DMS79 treated with DMSO at 0.1 percent for 48 hours (cell line): ENCODE measurements around the gene MRPS6.

Source experiments
- DNase-seq: peaks from one replicate; lab custom pipeline; 2025; lab: John Stamatoyannopoulos, UW

Gene MRPS6

DNA sequence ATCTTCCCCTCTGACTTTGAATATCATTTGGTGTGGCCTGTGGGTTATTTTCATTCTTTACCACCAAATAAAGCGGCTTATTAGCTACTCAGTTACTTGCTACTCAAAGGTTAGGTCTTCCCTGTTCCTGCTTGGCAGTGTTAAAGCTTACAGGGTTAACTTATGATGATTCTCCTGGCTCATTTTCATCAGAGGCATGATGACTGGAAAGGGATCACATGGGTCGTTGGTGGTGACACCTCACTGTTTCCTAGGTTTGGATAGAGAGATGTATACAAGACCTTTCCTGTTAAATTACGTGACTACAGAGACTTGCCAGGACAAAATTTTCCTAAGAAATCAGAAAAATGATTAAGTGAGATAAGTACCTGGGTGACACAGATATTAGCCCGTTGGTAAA is 27.4 kb downstream of the MRPS6 start:
- DNase-seq: no peak

DNA sequence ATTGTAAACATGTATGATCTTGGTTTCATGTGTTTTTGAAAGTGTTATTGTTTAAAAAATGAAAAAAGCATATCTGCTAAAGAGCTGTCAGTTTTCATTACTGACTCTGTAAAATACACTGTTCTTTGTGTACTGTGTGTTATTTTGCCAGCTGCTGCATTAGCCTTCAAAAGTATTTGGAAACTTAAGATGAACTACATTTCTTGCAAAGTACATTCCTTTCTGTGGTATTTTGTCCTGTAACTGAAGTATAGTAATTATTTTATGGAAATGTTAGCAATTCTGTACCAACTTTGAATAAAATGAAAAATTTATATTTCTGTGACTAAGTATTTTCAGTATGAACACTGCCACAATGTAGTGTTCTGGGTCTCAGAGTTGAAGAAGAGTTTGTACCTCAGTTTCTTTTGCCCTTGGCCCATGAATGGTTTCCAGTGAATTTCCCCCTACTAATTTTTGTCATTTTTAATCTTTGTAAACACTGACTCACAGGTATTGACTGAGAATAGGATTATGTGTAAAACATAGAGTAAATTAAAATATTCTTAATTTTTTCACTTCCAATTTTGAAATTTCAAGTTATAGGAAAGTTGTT is 32.7 kb downstream of the MRPS6 start:
- DNase-seq: no peak

GRCh38 chr21:34107606-34108005 is 34.2 kb downstream of the MRPS6 start:
- no peak for DNase-seq

GRCh38 chr21:34109075-34109474 is 35.7 kb downstream of the MRPS6 start:
- no peak for DNase-seq

GRCh38 chr21:34110594-34111202 is 37.3 kb downstream of the MRPS6 start:
- no peak for DNase-seq

- DNase-seq: no peak
Observed at GRCh38 chr21:34112316-34113033, 39.1 kb downstream of the MRPS6 start.

- no peak for DNase-seq
Observed at GRCh38 chr21:34113842-34114241, 40.5 kb downstream of the MRPS6 start.

- no peak for DNase-seq
Observed at GRCh38 chr21:34115160-34115559, 41.8 kb downstream of the MRPS6 start.

DNA sequence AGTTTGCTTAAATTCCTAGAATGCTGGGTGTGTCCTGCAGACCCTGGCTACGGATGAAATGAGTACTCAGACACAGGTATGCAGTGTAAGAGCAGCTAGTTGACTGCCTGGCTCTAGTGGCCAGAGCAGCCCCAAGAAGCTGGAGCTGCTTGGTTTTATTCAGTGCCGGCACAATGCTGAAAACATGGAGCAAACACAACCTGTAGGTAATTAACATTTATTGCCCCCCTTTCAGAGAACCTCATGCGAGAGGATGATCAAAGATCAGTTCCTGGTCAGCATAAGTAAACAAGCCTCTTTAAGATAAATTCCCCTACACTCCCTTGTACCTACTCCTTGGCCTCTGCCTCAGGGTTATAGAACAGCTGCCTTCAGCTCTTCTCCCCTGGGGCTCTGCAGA is 43.2 kb downstream of the MRPS6 start:
- no peak for DNase-seq

- no peak for DNase-seq
Observed at GRCh38 chr21:34120867-34121266, 47.5 kb downstream of the MRPS6 start.

GRCh38 chr21:34122047-34122446 is 48.7 kb downstream of the MRPS6 start:
- no peak for DNase-seq

GRCh38 chr21:34123609-34124008 is 50.2 kb downstream of the MRPS6 start:
- no peak for DNase-seq

- peak; percentile 67 for DNase-seq
Observed at GRCh38 chr21:34126269-34126668, 52.9 kb downstream of the MRPS6 start.

- no peak for DNase-seq
Observed at GRCh38 chr21:34126691-34127090, 53.3 kb downstream of the MRPS6 start.

- DNase-seq: no peak
Observed at GRCh38 chr21:34128124-34128523, 54.7 kb downstream of the MRPS6 start.

GRCh38 chr21:34128674-34129038 is 55.3 kb downstream of the MRPS6 start:
- no peak for DNase-seq

DNA sequence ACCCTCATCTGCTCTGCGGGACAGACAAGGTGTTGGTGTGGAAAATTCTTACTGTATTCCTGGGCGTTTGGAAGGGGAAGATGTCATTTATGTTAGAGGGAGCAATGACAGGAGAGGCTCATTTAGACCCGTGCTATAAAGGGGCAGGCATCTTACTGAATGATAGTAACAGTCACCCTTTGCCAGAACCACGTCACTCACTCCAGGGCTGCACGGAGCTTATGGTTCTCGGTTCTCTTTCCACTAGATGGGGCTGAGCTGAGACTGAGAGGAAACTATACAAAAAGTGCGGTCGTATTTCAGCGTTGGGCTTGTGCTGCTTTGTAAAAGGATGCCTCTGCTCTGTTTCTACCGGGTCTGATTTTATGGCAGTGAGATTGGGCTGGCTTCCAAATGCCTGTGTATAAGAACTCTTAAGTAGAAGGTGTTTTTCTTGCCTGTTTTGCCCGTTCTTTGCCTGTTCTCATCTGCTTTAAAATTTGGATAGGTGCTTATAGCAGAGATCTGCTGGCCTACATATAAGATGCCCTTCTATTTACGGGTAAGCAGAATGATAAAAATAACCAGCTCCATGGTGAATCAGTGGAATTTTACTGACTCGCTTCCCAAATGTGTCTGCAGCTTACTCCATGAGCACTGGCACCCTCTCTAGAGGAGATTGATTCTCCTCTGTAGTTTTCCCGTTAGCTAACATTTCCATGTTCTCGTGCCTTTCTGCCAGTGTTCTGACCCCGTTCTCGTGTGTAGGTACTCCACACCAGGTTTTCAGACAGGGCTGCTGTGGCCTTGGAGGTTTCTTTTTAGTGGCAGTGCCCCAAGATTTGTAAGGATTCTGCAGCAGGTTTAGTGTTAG is 55.9 kb downstream of the MRPS6 start:
- DNase-seq: peak; percentile 96

GRCh38 chr21:34129901-34130715 is 56.7 kb downstream of the MRPS6 start:
- peak; percentile 69 for DNase-seq

DNA sequence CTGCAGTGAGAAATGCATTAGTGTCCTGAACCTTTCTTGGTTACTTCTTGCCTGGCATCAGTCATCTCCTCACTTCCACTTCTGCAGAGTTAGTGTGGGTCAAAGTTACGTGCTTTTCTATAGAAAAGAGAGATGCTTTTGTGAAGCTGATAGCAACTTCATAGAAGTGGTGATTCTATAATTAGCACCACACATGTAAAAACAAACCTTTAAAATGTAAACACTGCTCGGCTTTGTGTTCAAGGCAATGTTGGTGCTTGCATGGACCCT is 57.3 kb downstream of the MRPS6 start:
- no peak for DNase-seq

DNA sequence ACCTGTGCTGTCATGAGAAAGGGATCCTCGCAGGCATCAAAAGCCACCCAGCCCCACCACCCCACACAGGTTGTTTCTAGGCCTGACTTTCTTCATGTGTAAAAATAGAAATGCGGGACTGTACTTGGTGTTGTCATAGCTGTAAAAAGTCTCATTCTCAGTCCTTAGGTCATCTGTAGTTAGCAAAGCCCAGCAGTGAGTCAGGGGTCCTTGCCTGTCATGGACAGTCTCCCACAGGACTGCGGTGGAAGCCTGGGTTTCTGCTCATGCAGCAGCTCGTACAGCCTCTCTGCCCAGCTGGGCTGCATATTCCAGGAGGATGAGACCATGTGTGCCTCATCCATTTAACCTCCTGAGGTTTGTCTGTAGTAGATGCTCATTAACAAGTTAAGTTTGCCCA is 58.2 kb downstream of the MRPS6 start:
- DNase-seq: no peak

- DNase-seq: no peak
Observed at GRCh38 chr21:34132202-34132601, 58.8 kb downstream of the MRPS6 start.

DNA sequence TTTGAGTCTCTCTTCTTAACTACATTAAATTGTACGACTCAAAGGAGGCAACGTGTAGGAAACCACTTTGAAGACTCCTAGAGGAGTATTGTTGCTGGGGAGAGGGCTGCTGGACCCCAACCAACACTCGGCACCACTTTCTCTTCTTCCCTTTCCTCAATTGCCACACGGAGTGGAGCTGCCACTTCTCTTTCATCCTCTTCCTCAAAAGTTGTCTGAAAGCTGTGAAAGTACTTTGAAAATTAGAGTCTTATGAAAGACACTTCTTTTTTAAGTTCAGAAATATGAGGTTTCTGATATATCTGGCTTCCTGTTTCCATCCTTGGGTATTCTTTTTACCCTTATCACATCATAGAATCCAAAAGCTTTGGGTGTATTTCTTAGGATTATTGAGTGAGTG is 59.5 kb downstream of the MRPS6 start:
- no peak for DNase-seq
